Colonic mucosa (tissue), 4 donors: Measurements from ENCODE around the gene C1orf115. TPM values are rescaled to one million over a fixed set of nuclear protein-coding genes. Genes with fewer than 3 reads are reported as not detected.
"Not testable (repeated sequence)": the region's sequence is repeated elsewhere in the genome, so short reads cannot be mapped to it uniquely, and the experiment has no call there.

ENCODE experiments used
- DNase-seq: peaks from one replicate; pipeline ENCODE4 v3.0.0-alpha.2; 2020
- H3K27ac ChIP-seq: fragments of 200-600 bp; one replicate; pipeline ENCODE4 v1.8.0; 2021
- H3K27me3 ChIP-seq: fragments of 200-600 bp; one replicate; pipeline ENCODE4 v1.8.0; 2021
- H3K36me3 ChIP-seq: fragments of 200-600 bp; one replicate; pipeline ENCODE4 v1.8.0; 2021
- H3K4me1 ChIP-seq: fragments of 200-600 bp; one replicate; pipeline ENCODE4 v1.8.0; 2021; ENCODE audit warnings: mild to moderate bottlenecking
- H3K4me3 ChIP-seq: fragments of 200-600 bp; one replicate; pipeline ENCODE4 v1.8.0; 2021
- H3K9ac ChIP-seq, 2 donors: one replicate each; pipeline ENCODE4 v1.7.0; 2013; ENCODE audit warnings: control low read depth in 2 of 2, low read depth in 2 of 2, low read length in 2 of 2
- H3K9me3 ChIP-seq: fragments of 200-600 bp; one replicate; pipeline ENCODE4 v1.8.0; 2021
- intact Hi-C: fragments of 100-400 bp; cut with DNase I; formaldehyde crosslinking; loops from one replicate; pipeline ENCODE4 v1.14.1; 2022
- total RNA-seq, 2 donors: library from RNA; stranded (reverse); fragmentation: NEBNext Ultra II Directional in 1 of 2; extraction: Animal tissue kit (Norgen Biotek cat#: 25700) in 1 of 2; gene quantifications; one replicate each; pipeline ENCODE4 v1.2.1, GENCODE V29; 2021
- TF ChIP-seq, protein P1 (sequence below): fragments of 200-600 bp; IDR thresholded peaks from one replicate; pipeline ENCODE4 v1.8.0; 2022; ENCODE audit warnings: antibody characterized with exemption, mild to moderate bottlenecking
- donor health status: healthy.
- donor health status: DM: no; HTN: no; CAD: no.
- donor health status: DM: no; HTN: no; CAD: no.

C1orf115 gene
- total RNA-seq, 2 donors from 2014 or later, result 29.4 to 80.6 TPM

DNA sequence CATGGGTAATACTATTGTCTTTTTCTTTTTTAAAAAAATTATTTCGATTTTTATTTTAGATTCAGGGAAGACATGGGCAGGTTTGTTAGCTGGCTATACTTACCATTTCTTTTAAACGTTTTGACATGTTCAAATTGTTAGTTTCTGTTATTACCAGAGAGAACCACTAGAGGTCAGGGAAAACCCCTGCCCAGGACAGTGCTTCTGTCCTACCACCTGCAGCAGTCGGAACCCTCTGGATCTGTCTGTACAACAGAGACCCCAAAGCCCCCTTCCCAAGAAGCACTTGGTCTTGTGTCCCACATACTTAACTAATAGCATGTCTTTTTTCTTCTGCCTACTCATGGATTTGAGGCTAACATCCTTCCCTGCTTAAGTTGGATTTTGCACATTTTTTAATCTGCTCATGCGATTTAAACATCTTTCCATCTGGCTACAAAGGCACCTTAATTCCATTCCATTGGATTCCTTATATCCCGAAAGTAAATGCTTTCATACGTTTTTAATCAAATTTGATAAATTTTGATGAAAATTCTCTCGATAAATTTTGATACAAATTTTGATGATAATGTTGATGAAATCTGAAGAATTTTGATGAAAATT, 10.0 kb upstream of the C1orf115 start:
- intact Hi-C loops, result no loop called here
- Histone ChIP-seq H3K4me1 (peaks cover 5% of the 10 kb centered on the region), H3K4me3 (no peak overlapping the region), H3K27me3 (no peaks in the 10 kb centered on the region), H3K36me3 (no peaks in the 10 kb centered on the region), H3K27ac (no peak overlapping the region), H3K9me3 (no peaks in the 10 kb centered on the region), H3K9ac (no peak overlapping the region)
- TF ChIP-seq, protein P1, sequence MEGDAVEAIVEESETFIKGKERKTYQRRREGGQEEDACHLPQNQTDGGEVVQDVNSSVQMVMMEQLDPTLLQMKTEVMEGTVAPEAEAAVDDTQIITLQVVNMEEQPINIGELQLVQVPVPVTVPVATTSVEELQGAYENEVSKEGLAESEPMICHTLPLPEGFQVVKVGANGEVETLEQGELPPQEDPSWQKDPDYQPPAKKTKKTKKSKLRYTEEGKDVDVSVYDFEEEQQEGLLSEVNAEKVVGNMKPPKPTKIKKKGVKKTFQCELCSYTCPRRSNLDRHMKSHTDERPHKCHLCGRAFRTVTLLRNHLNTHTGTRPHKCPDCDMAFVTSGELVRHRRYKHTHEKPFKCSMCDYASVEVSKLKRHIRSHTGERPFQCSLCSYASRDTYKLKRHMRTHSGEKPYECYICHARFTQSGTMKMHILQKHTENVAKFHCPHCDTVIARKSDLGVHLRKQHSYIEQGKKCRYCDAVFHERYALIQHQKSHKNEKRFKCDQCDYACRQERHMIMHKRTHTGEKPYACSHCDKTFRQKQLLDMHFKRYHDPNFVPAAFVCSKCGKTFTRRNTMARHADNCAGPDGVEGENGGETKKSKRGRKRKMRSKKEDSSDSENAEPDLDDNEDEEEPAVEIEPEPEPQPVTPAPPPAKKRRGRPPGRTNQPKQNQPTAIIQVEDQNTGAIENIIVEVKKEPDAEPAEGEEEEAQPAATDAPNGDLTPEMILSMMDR, result peak; percentile 53
- DNase-seq, result no peak

DNA sequence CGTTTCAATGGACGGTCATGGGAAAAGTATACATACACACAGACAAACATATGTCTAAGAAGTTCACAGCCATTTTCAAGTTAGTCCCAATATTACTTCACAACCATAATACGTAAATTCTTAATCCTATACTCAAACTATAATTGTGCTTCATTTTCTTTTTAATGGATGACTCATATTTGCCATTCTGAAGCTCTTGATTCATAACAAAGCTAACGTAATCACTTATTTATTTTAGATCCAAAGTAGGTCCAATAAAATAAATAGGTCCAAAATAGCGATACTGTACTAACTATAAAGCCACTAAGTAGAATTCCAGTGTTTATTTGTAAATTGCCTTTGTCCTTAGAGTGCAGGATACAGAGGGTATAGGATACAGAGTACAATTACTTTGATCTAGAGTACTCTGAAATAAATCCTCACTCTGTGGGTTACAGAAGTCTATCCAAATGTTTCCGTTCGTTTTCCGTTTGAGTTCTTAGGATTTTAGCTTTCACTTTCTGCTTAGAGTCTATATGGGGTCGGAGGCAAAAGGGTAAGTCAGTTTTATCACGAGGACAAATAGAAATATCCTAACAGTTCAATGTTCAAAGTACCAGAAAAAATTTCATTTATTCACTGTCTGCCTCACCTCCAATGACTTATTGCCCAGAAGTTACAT, 8.8 kb upstream of the C1orf115 start:
- intact Hi-C loops, result no loop called here
- H3K27ac ChIP-seq, result no peak overlapping the region
- no peaks in the 10 kb centered on the region for H3K9me3 ChIP-seq
- no peak for DNase-seq
- H3K4me1 ChIP-seq, result peaks cover 5% of the 10 kb centered on the region
- no peaks in the 10 kb centered on the region for H3K36me3 ChIP-seq
- no peaks in the 10 kb centered on the region for H3K27me3 ChIP-seq
- no peak overlapping the region for H3K4me3 ChIP-seq
- no peak overlapping the region for H3K9ac ChIP-seq
- TF ChIP-seq, protein P1, result no peak

DNA sequence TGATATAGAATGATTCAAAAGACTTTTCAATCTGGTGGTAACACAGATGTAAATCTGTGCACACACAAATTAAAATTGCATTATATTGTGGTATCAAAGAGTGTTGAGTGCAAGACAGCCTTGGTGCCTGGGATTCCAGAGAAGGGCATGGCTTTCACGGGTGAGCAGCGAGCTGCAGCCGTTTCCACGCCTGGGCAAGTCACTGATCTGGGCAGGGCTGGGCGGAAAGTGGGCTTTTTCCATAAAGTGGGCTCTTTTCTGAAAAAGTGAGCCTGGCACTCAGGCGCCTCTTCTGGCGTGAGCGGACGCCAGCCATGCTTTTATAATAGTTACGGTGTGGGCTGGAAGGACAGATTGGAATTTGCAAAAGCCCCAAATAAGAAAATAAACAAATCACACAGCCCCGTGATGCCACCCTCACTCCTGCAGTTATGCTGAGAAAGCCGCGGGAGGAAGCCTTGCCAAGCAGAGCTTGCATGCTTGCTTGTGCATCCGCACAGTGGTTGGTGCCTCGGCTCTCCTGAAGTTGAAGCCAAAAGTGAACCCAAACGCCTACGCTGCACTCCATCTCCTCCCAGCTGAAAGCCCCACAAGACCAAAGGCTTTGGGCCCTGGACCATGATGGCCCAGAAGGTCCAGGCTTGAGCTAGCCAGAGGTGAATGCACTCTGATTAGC, 7.1 kb upstream of the C1orf115 start:
- Histone ChIP-seq H3K36me3 (no peaks in the 10 kb centered on the region), H3K27ac (no peak overlapping the region), H3K9ac (no peak overlapping the region), H3K9me3 (no peaks in the 10 kb centered on the region), H3K4me1 (peaks cover 5% of the 10 kb centered on the region), H3K27me3 (no peaks in the 10 kb centered on the region), H3K4me3 (no peak overlapping the region)
- intact Hi-C loops, result no loop called here
- DNase-seq, result no peak
- TF ChIP-seq, protein P1, result no peak

DNA sequence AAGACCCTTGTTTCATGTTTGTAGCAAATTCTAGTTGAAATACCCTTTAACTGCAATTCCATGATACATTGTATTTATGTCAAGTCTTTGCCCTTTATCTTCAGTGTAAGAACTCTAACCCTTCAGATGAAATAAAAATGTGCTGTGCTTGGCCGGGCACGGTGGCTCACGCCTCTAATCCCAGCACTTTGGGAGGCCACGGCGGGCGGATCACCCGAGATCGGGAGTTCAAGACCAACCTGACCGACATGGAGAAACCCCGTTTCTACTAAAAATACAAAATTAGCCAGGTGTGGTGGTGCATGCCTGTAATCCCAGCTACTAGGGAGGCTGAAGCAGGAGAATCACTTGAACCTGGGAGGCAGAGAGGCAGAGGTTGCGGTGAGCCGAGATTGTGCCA, 6.4 kb upstream of the C1orf115 start:
- H3K4me1 ChIP-seq, H3K9ac ChIP-seq, H3K27ac ChIP-seq, H3K4me3 ChIP-seq, intact Hi-C loops, H3K36me3 ChIP-seq, DNase-seq, H3K27me3 ChIP-seq, H3K9me3 ChIP-seq: not testable (repeated sequence)

DNA sequence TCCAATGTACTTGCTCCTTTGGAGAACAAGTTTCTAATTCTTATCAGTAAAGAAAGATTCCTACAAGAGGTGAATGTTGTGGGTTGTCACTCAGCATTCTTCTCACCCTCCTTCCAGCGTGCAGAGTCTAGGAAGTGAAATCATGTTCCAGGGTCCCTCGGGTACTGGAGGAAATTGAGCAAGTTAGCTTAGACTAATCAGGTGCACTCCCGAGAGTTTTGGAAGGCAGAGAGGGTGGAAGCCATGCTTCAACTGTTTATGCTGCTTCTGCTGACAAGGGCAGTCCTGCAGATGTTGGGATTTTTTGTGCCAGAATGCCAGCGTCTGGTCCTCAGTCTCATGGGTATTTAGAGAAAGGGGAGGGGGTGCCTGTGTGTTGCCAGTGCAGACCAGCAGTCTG, 5.3 kb upstream of the C1orf115 start:
- Histone ChIP-seq H3K36me3 (no peaks in the 10 kb centered on the region), H3K27me3 (no peaks in the 10 kb centered on the region), H3K9me3 (no peaks in the 10 kb centered on the region), H3K9ac (no peak overlapping the region), H3K27ac (no peak overlapping the region), H3K4me3 (no peak overlapping the region), H3K4me1 (peaks cover 5% of the 10 kb centered on the region)
- intact Hi-C loops, result loop anchor here (5.0 kb wide), 2 partner anchors 47 to 92 kb away; no protein-coding TSS in a partner anchor
- TF ChIP-seq, protein P1, result no peak
- DNase-seq, result no peak

DNA sequence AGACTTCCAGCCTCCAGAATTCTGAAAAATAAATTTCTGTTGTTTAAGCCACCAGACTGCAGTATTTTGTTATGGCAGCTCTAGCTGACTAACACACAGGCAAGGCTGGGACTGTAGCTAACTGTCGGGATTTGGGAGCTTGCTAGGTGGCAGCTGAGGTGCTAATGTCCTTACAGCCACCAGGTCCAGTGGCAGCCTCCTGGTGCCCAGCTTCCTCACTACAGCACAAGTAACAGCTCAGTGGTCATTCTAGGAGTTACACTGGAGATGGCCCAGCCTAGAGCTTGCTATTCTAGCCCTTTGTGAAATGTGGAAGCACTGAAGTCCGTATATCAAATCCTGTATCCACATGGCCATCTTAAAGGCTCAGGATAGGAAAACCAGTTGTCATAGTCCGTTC, 4.3 kb upstream of the C1orf115 start:
- no peak overlapping the region for H3K27ac ChIP-seq
- no peaks in the 10 kb centered on the region for H3K27me3 ChIP-seq
- intact Hi-C loops, result loop anchor here (5.0 kb wide), 2 partner anchors 46 to 91 kb away; no protein-coding TSS in a partner anchor
- H3K9me3 ChIP-seq, result no peaks in the 10 kb centered on the region
- peaks cover 3% of the 10 kb centered on the region for H3K4me1 ChIP-seq
- H3K9ac ChIP-seq, result no peak overlapping the region
- no peak overlapping the region for H3K4me3 ChIP-seq
- H3K36me3 ChIP-seq, result no peaks in the 10 kb centered on the region
- TF ChIP-seq, protein P1, result no peak
- no peak for DNase-seq
